ENCODE measurements around the gene GNG7. TPM values are rescaled to one million over a fixed set of nuclear protein-coding genes. Genes with fewer than 3 reads are reported as not detected.

GNG7 gene
- polyA plus RNA-seq, 1 donor (not counting 4 experiments of a cell fraction or from before 2014, with no cell fraction given), result 0.01 TPM

- Histone ChIP-seq H3K27ac (ENCODE audit: control insufficient read depth, insufficient read depth, low read length) (peak overlapping the region; percentile 66), H4K20me1 (ENCODE audit: control insufficient read depth, extremely low read depth, insufficient read depth, low read length) (no peaks in the 10 kb centered on the region), H3K36me3 (ENCODE audit: control insufficient read depth in 2 of 2, extremely low read depth in 1 of 2, insufficient read depth in 2 of 2, low read length in 2 of 2) (no peaks in the 10 kb centered on the region), H3K9me3 (ENCODE audit: control insufficient read depth, low read depth, low read length) (no peaks in the 10 kb centered on the region), H3K4me3 (ENCODE audit: control insufficient read depth in 2 of 3, extremely low read depth in 1 of 3, insufficient read depth in 2 of 3, low read depth in 1 of 3, low read length in 3 of 3) (peak overlapping the region; percentile 51 to 76 (median 75)), H3K79me2 (ENCODE audit: control insufficient read depth, insufficient read depth, low read length) (no peaks in the 10 kb centered on the region), H3K9ac (ENCODE audit: control insufficient read depth, extremely low read depth, insufficient read depth, low read length) (peak overlapping the region; percentile 71), H3K4me2 (ENCODE audit: control insufficient read depth, extremely low read depth, insufficient read depth, low read depth, low read length) (peak overlapping the region; percentile 83), H3K4me1 (ENCODE audit: control insufficient read depth, extremely low read depth, insufficient read depth, low read length) (no peaks in the 10 kb centered on the region), H3K9me1 (ENCODE audit: control insufficient read depth, extremely low read depth, insufficient read depth, low read length) (no peaks in the 10 kb centered on the region), H3K27me3 (ENCODE audit: control insufficient read depth, extremely low read depth, insufficient read depth, low read length) (no peaks in the 10 kb centered on the region), H2AFZ (ENCODE audit: control insufficient read depth, low read length) (peak overlapping the region; percentile 43)
- DNase-seq (ENCODE audit: low read depth, low spot score), result peak; percentile 46
- peak; percentile 9 for FAIRE-seq
- no peak for TF ChIP-seq CTCF (optimal IDR thresholded peaks at IDR 0.05 in 1 of 3, IDR thresholded peaks at IDR 0.05 in 1 of 3, conservative IDR thresholded peaks at IDR 0.05 in 1 of 3; ENCODE audit: extremely low read depth in 1 of 3, insufficient read depth in 2 of 3, low read length in 3 of 3)
- TF ChIP-seq EZH2 (IDR thresholded peaks at IDR 0.05; ENCODE audit: low read length), result no peak
- dilution Hi-C loops (cut with MboI; ENCODE audit: extremely low pct_ligation_motif_present, low sequenced_read_pairs), result no loop called here
Observed at GRCh38 chr19:2462635-2463421, 239.7 kb downstream of the GNG7 start.

GRCh38 chr19:2461751-2462634 lies 240.5 kb downstream of the GNG7 start:
- peak overlapping the region; percentile 51 to 76 (median 75) for H3K4me3 ChIP-seq (ENCODE audit: control insufficient read depth in 2 of 3, extremely low read depth in 1 of 3, insufficient read depth in 2 of 3, low read depth in 1 of 3, low read length in 3 of 3)
- H3K79me2 ChIP-seq (ENCODE audit: control insufficient read depth, insufficient read depth, low read length), result no peaks in the 10 kb centered on the region
- H3K9me1 ChIP-seq (ENCODE audit: control insufficient read depth, extremely low read depth, insufficient read depth, low read length), result no peaks in the 10 kb centered on the region
- H3K9ac ChIP-seq (ENCODE audit: control insufficient read depth, extremely low read depth, insufficient read depth, low read length), result peak overlapping the region; percentile 71
- peak overlapping the region; percentile 86 for H2AFZ ChIP-seq (ENCODE audit: control insufficient read depth, low read length)
- no peaks in the 10 kb centered on the region for H4K20me1 ChIP-seq (ENCODE audit: control insufficient read depth, extremely low read depth, insufficient read depth, low read length)
- H3K9me3 ChIP-seq (ENCODE audit: control insufficient read depth, low read depth, low read length), result no peaks in the 10 kb centered on the region
- TF ChIP-seq CTCF (optimal IDR thresholded peaks at IDR 0.05 in 1 of 3, IDR thresholded peaks at IDR 0.05 in 1 of 3, conservative IDR thresholded peaks at IDR 0.05 in 1 of 3; ENCODE audit: extremely low read depth in 1 of 3, insufficient read depth in 2 of 3, low read length in 3 of 3) (peak in 2 of 3 experiments; percentile 14 to 34), EZH2 (IDR thresholded peaks at IDR 0.05; ENCODE audit: low read length) (no peak)
- no peak for FAIRE-seq
- H3K27ac ChIP-seq (ENCODE audit: control insufficient read depth, insufficient read depth, low read length), result peak overlapping the region; percentile 66
- peak overlapping the region; percentile 83 for H3K4me2 ChIP-seq (ENCODE audit: control insufficient read depth, extremely low read depth, insufficient read depth, low read depth, low read length)
- dilution Hi-C loops (cut with MboI; ENCODE audit: extremely low pct_ligation_motif_present, low sequenced_read_pairs), result no loop called here
- DNase-seq (ENCODE audit: low read depth, low spot score), result no peak
- no peaks in the 10 kb centered on the region for H3K27me3 ChIP-seq (ENCODE audit: control insufficient read depth, extremely low read depth, insufficient read depth, low read length)
- peaks cover 4% of the 10 kb centered on the region for H3K4me1 ChIP-seq (ENCODE audit: control insufficient read depth, extremely low read depth, insufficient read depth, low read length)
- no peaks in the 10 kb centered on the region for H3K36me3 ChIP-seq (ENCODE audit: control insufficient read depth in 2 of 2, extremely low read depth in 1 of 2, insufficient read depth in 2 of 2, low read length in 2 of 2)

Small RNAs within 50 kb of the gene (small RNA-seq; reads per million reads assigned to genes)
- gene MIR7850 (ENCODE audit: insufficient read length in 3 of 3, low read depth in 3 of 3, low replicate concordance in 1 of 3) (0 reads per million in 3 experiments), gene RN7SL121P (ENCODE audit: insufficient read length in 3 of 3, low read depth in 3 of 3, low replicate concordance in 1 of 3) (0 reads per million in 3 experiments), gene RNU6-993P (ENCODE audit: insufficient read length in 3 of 3, low read depth in 3 of 3, low replicate concordance in 1 of 3) (0 reads per million in 3 experiments)

Other genes starting within 250 kb of the GNG7 start
- gene LMNB2, start 245.7 kb downstream of the GNG7 start, polyA plus RNA-seq, result 55.7 to 84.8 TPM (median 80.1 TPM) in 3 replicates
- gene GADD45B, start 226.6 kb downstream of the GNG7 start, polyA plus RNA-seq, result 20.6 to 32.4 TPM (median 26.8 TPM) in 3 replicates
- 0.10 to 2.2 TPM (median 0.34 TPM) in 3 replicates for gene DIRAS1, start 18.7 kb upstream of the GNG7 start, polyA plus RNA-seq
- gene SLC39A3, start 37.3 kb upstream of the GNG7 start, polyA plus RNA-seq, result 26.2 to 40.0 TPM (median 28.1 TPM) in 3 replicates
- gene SGTA, start 80.6 kb upstream of the GNG7 start, polyA plus RNA-seq, result 34.2 to 70.8 TPM (median 36.1 TPM) in 3 replicates
- gene THOP1, start 82.8 kb upstream of the GNG7 start, polyA plus RNA-seq, result 62.0 to 75.7 TPM (median 69.9 TPM) in 3 replicates
- gene ZNF554, start 117.2 kb upstream of the GNG7 start, polyA plus RNA-seq, result 2.2 to 3.0 TPM (median 2.7 TPM) in 3 replicates
- gene ZNF555, start 138.8 kb upstream of the GNG7 start, polyA plus RNA-seq, result 3.3 to 4.3 TPM (median 3.9 TPM) in 3 replicates
- 0.01 to 0.05 TPM in 2 of 3 replicates, not detected in the other for gene ZNF556, start 164.6 kb upstream of the GNG7 start, polyA plus RNA-seq
- gene ZNF57, start 198.2 kb upstream of the GNG7 start, polyA plus RNA-seq, result 9.4 to 10.1 TPM (median 9.7 TPM) in 3 replicates
- gene ZNF77, start 242.3 kb upstream of the GNG7 start, polyA plus RNA-seq, result 4.7 to 6.0 TPM (median 5.2 TPM) in 3 replicates